ENCODE results near the gene CKS2. TPM values are rescaled to one million over a fixed set of nuclear protein-coding genes. Genes with fewer than 3 reads are reported as not detected.

CKS2 gene
- total and polyA plus RNA-seq, 4 donors: 17.4 to 113 (median 37.9) TPM

GRCh38 chr9:89351584-89352300 lies 40.7 kb downstream of the CKS2 start:
- no peak for TF ChIP-seq CTCF (IDR thresholded peaks at IDR 0.05; ENCODE audit: control extremely low read depth, extremely low read depth)
- DNase-seq: no peak
- no peaks in the 10 kb centered on the region for H3K9me3 ChIP-seq (ENCODE audit: control insufficient read depth in 4 of 4, insufficient read depth in 3 of 4, low read length in 3 of 4)
- no peaks in the 10 kb centered on the region for H3K27me3 ChIP-seq (ENCODE audit: control insufficient read depth in 3 of 3, insufficient read depth in 3 of 3, low read length in 2 of 3)
- H3K9ac ChIP-seq (ENCODE audit: insufficient read depth in 1 of 2, low read length in 2 of 2): no peak overlapping the region
- H3K4me3 ChIP-seq: no peak overlapping the region
- WGBS, 2 donors: 90 to 92% methylated on average over 6 of the region's 6 CpGs
- no peak for ATAC-seq (ENCODE audit: insufficient read depth, low FRiP score)
- peaks cover 0 to 3% (median 0%) of the 10 kb centered on the region in 5 donors for H3K4me1 ChIP-seq (ENCODE audit: control insufficient read depth in 5 of 5, insufficient read depth in 5 of 5, low read length in 5 of 5)
- no peak overlapping the region for H3K27ac ChIP-seq (ENCODE audit: low read depth in 1 of 2, low read length in 1 of 2)
- H3K36me3 ChIP-seq (ENCODE audit: control insufficient read depth in 4 of 4, insufficient read depth in 4 of 4, low read length in 4 of 4): peaks cover 37 to 72% (median 64%) of the 10 kb centered on the region in 4 donors

GRCh38 chr9:89352451-89352850 lies 41.5 kb downstream of the CKS2 start:
- no peak overlapping the region for H3K27ac ChIP-seq (ENCODE audit: low read depth in 1 of 2, low read length in 1 of 2)
- ATAC-seq (ENCODE audit: insufficient read depth, low FRiP score) (no peak), DNase-seq (no peak)
- H3K36me3 ChIP-seq (ENCODE audit: control insufficient read depth in 4 of 4, insufficient read depth in 4 of 4, low read length in 4 of 4): peaks cover 37 to 76% (median 68%) of the 10 kb centered on the region in 4 donors
- WGBS, 2 donors: 57 to 62% methylated on average over 3 of the region's 3 CpGs
- no peak overlapping the region for H3K4me3 ChIP-seq
- no peaks in the 10 kb centered on the region for H3K9me3 ChIP-seq (ENCODE audit: control insufficient read depth in 4 of 4, insufficient read depth in 3 of 4, low read length in 3 of 4)
- TF ChIP-seq CTCF (IDR thresholded peaks at IDR 0.05; ENCODE audit: control extremely low read depth, extremely low read depth): no peak
- H3K9ac ChIP-seq (ENCODE audit: insufficient read depth in 1 of 2, low read length in 2 of 2): no peak overlapping the region
- peaks cover 0 to 3% (median 0%) of the 10 kb centered on the region in 5 donors for H3K4me1 ChIP-seq (ENCODE audit: control insufficient read depth in 5 of 5, insufficient read depth in 5 of 5, low read length in 5 of 5)
- no peaks in the 10 kb centered on the region for H3K27me3 ChIP-seq (ENCODE audit: control insufficient read depth in 3 of 3, insufficient read depth in 3 of 3, low read length in 2 of 3)

GRCh38 chr9:89352874-89353649 lies 42.1 kb downstream of the CKS2 start:
- Histone ChIP-seq H3K4me1 (ENCODE audit: control insufficient read depth in 5 of 5, insufficient read depth in 5 of 5, low read length in 5 of 5) (peaks cover 0 to 3% (median 0%) of the 10 kb centered on the region in 5 donors), H3K9ac (ENCODE audit: insufficient read depth in 1 of 2, low read length in 2 of 2) (no peak overlapping the region), H3K4me3 (no peak overlapping the region), H3K27ac (ENCODE audit: low read depth in 1 of 2, low read length in 1 of 2) (no peak overlapping the region), H3K36me3 (ENCODE audit: control insufficient read depth in 4 of 4, insufficient read depth in 4 of 4, low read length in 4 of 4) (peaks cover 37 to 77% (median 70%) of the 10 kb centered on the region in 4 donors), H3K9me3 (ENCODE audit: control insufficient read depth in 4 of 4, insufficient read depth in 3 of 4, low read length in 3 of 4) (no peaks in the 10 kb centered on the region), H3K27me3 (ENCODE audit: control insufficient read depth in 3 of 3, insufficient read depth in 3 of 3, low read length in 2 of 3) (no peaks in the 10 kb centered on the region)
- no peak for TF ChIP-seq CTCF (IDR thresholded peaks at IDR 0.05; ENCODE audit: control extremely low read depth, extremely low read depth)
- 88 to 93% methylated on average over 8 of the region's 8 CpGs for WGBS, 2 donors
- no peak for ATAC-seq (ENCODE audit: insufficient read depth, low FRiP score)
- no peak for DNase-seq
